WERI-Rb-1 (cell line): Measurements from ENCODE around the gene PRRC2C.

Experiments
- DNase-seq: peaks from one replicate; pipeline ENCODE4 v3.0.0-alpha.2; 2020
- H3K27ac ChIP-seq: fragments of 250-450 bp; sonication (Bioruptor Pico); 2 replicates; pipeline ENCODE4 v1.5.1; 2020; ENCODE audit warnings: mild to moderate bottlenecking, moderate library complexity
- H3K27me3 ChIP-seq: fragments of 250-450 bp; sonication (Bioruptor Pico); 2 replicates; pipeline ENCODE4 v1.5.1; 2021; ENCODE audit warnings: mild to moderate bottlenecking, low read depth, moderate library complexity; ENCODE audit not compliant: insufficient read depth, severe bottlenecking
- H3K36me3 ChIP-seq: fragments of 250-450 bp; sonication (Bioruptor Pico); 2 replicates; pipeline ENCODE4 v1.5.1; 2020; ENCODE audit warnings: mild to moderate bottlenecking, moderate library complexity
- H3K4me3 ChIP-seq: 2 replicates; pipeline ENCODE4 v1.5.1; 2011; ENCODE audit warnings: low read depth, mild to moderate bottlenecking, control low read depth, low read length
- H3K9me3 ChIP-seq: fragments of 250-450 bp; sonication (Bioruptor Pico); 2 replicates; pipeline ENCODE4 v1.5.1; 2021; ENCODE audit warnings: mild to moderate bottlenecking, moderate library complexity; ENCODE audit not compliant: severe bottlenecking
- CTCF ChIP-seq: IDR thresholded peaks from 2 replicates; pipeline ENCODE4 v1.5.1; 2011; ENCODE audit warnings: low read depth, mild to moderate bottlenecking, control low read depth, inconsistent platforms, low read length

Gene PRRC2C

GRCh38 chr1:171515299-171515698, 30.0 kb downstream of the PRRC2C start:
- H3K27ac ChIP-seq = no peak overlapping the region
- H3K36me3 ChIP-seq = peaks cover 73% of the 10 kb centered on the region
- no peak for TF ChIP-seq CTCF
- no peaks in the 10 kb centered on the region for H3K27me3 ChIP-seq
- no peaks in the 10 kb centered on the region for H3K9me3 ChIP-seq
- H3K4me3 ChIP-seq = no peak overlapping the region
- no peak for DNase-seq

- no peak overlapping the region for H3K4me3 ChIP-seq
- no peaks in the 10 kb centered on the region for H3K9me3 ChIP-seq
- TF ChIP-seq CTCF = no peak
- no peaks in the 10 kb centered on the region for H3K27me3 ChIP-seq
- H3K27ac ChIP-seq = no peak overlapping the region
- DNase-seq = no peak
- peaks cover 76% of the 10 kb centered on the region for H3K36me3 ChIP-seq
These were observed 30.4 kb downstream of the PRRC2C start for GRCh38 chr1:171515741-171516140.

GRCh38 chr1:171521567-171521966, 36.2 kb downstream of the PRRC2C start:
- no peak overlapping the region for H3K27ac ChIP-seq
- H3K36me3 ChIP-seq = peaks cover 96% of the 10 kb centered on the region
- no peak for DNase-seq
- H3K9me3 ChIP-seq = no peaks in the 10 kb centered on the region
- no peak overlapping the region for H3K4me3 ChIP-seq
- no peaks in the 10 kb centered on the region for H3K27me3 ChIP-seq
- TF ChIP-seq CTCF = no peak

- no peak overlapping the region for H3K27ac ChIP-seq
- no peak for TF ChIP-seq CTCF
- DNase-seq = no peak
- H3K9me3 ChIP-seq = no peaks in the 10 kb centered on the region
- no peaks in the 10 kb centered on the region for H3K27me3 ChIP-seq
- H3K36me3 ChIP-seq = peaks cover 96% of the 10 kb centered on the region
- no peak overlapping the region for H3K4me3 ChIP-seq
These were observed 45.3 kb downstream of the PRRC2C start for GRCh38 chr1:171530676-171531075.

- Histone ChIP-seq H3K27me3 (no peaks in the 10 kb centered on the region), H3K4me3 (no peak overlapping the region), H3K36me3 (peaks cover 97% of the 10 kb centered on the region), H3K9me3 (no peaks in the 10 kb centered on the region), H3K27ac (no peak overlapping the region)
- TF ChIP-seq CTCF = no peak
- no peak for DNase-seq
These were observed 47.2 kb downstream of the PRRC2C start for GRCh38 chr1:171532520-171532919.

- H3K36me3 ChIP-seq = peaks cover 96% of the 10 kb centered on the region
- TF ChIP-seq CTCF = no peak
- H3K27me3 ChIP-seq = no peaks in the 10 kb centered on the region
- H3K9me3 ChIP-seq = no peaks in the 10 kb centered on the region
- H3K4me3 ChIP-seq = no peak overlapping the region
- H3K27ac ChIP-seq = no peak overlapping the region
- no peak for DNase-seq
These were observed 60.2 kb downstream of the PRRC2C start for GRCh38 chr1:171545523-171545922.
